AG09309 (cell line): Measurements from ENCODE around the gene PEPD.

ENCODE experiments used
- DNase-seq: peaks from one replicate; pipeline ENCODE4 v3.0.0-alpha.2; 2010; ENCODE audit warnings: low read depth
- H3K4me3 ChIP-seq: 2 replicates; pipeline ENCODE4 v1.5.1; 2011; ENCODE audit warnings: mild to moderate bottlenecking, low read depth, low read length, moderate library complexity; ENCODE audit not compliant: control insufficient read depth
- TF ChIP-seq, protein P1 (sequence below): IDR thresholded peaks from 2 replicates; pipeline ENCODE4 v1.5.1; 2011; ENCODE audit warnings: mild to moderate bottlenecking, low read depth, low read length, inconsistent platforms; ENCODE audit not compliant: insufficient read depth, control insufficient read depth; ENCODE audit errors: missing control alignments

PEPD gene

DNA sequence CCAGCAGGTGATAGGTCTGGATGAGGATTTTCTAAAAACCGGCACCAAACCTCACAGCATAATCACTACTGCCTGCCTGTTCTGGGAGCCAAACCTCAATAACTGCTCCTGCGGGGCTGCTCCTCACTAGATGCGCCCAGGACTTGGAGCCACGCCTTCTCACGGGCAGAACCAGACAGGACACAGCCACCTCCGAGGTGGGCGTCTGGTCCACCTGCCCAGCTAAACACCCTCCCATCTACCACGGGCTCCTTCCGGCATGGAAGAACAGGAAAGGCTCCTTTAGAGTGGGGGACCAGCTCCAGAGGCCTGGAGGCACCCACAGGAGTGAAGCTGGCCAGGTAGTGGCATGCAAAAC is 73.5 kb downstream of the PEPD start:
- TF ChIP-seq, protein P1, sequence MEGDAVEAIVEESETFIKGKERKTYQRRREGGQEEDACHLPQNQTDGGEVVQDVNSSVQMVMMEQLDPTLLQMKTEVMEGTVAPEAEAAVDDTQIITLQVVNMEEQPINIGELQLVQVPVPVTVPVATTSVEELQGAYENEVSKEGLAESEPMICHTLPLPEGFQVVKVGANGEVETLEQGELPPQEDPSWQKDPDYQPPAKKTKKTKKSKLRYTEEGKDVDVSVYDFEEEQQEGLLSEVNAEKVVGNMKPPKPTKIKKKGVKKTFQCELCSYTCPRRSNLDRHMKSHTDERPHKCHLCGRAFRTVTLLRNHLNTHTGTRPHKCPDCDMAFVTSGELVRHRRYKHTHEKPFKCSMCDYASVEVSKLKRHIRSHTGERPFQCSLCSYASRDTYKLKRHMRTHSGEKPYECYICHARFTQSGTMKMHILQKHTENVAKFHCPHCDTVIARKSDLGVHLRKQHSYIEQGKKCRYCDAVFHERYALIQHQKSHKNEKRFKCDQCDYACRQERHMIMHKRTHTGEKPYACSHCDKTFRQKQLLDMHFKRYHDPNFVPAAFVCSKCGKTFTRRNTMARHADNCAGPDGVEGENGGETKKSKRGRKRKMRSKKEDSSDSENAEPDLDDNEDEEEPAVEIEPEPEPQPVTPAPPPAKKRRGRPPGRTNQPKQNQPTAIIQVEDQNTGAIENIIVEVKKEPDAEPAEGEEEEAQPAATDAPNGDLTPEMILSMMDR: no peak
- DNase-seq: no peak
- no peak overlapping the region for H3K4me3 ChIP-seq

DNA sequence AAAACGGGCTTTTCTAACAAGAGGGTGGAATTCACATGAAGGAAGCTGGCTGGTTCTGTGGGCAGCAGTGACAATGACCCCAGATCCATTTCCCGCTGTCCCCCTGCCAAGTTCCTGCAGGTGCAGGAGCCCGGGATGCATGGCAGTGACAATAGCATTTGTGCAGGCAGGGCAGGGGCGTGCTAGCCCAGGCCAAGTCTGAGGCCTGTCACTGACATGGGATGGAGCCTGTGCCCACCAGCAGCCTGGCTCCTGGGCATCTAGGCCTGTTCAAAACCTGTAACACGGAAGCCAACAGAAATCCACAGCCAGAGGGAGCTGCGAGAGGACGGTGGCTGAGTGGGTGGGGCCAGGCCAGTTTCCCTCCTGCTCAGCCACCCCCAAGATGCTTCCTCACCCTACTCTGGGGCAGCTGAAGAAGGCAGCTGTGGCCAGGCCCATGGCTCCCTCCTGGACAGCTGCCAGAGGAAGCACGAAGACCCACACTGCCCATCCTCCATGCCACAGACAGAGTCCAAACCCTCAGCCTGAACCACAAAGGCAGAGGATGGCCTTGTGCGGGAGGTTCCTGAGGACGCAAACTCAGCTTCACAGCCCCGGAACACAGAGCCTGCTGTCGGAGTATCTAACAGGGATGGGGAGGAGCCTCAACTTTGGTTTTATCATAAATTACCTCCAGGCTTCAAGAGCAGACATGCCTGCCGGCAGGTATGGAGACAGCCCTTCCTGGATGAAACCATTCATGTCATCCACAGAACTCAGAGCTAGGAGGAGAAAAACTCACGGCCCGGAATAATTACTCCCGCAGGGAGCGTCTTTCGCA is 74.0 kb downstream of the PEPD start:
- TF ChIP-seq, protein P1: no peak
- H3K4me3 ChIP-seq: no peak overlapping the region
- DNase-seq: no peak

DNA sequence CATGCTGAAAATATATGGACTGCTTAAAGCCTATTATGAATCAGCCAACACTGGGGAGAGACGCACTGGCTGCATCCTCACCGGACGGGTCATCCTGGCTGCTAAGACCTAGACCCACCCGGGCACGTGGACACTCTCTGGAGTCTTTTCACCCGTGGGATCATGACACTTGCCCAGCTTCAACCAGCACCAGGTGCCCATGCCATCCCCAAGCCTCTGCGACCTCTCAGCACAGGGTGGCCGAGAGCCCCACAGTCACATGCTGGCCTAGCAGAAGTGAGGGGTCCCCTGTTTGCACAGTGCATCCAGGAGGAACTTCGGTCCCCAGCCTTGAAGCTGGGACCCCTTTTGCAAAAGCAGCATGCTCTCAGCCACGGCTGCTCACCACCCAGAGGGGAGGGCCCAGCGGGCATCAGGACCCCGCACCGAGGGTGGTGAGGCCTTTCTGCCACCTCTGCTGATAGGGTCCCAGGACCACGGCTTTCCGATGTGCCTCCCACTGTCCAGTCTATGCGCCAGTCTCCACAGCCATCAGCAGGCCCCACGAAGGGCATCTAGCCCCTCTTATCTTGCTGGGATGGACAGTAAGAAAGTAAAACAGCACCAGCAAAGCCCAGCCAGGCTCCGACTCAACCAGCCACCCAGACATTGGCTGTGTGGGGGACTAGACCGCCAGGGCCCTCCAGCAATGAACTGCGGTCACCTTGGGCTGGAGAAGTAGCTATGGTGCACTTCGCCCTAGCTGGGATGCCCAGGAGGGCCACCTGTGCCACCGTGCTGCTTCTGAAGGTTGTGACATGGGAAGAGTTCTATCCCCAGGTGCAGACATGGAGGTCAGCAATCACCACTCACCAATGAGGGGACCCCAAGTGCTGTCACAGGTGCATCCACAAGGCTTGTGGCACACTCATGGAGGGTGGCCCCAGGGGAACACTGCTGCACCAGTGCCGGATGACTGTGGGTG is 75.0 kb downstream of the PEPD start:
- H3K4me3 ChIP-seq: no peak overlapping the region
- TF ChIP-seq, protein P1: no peak
- no peak for DNase-seq

DNA sequence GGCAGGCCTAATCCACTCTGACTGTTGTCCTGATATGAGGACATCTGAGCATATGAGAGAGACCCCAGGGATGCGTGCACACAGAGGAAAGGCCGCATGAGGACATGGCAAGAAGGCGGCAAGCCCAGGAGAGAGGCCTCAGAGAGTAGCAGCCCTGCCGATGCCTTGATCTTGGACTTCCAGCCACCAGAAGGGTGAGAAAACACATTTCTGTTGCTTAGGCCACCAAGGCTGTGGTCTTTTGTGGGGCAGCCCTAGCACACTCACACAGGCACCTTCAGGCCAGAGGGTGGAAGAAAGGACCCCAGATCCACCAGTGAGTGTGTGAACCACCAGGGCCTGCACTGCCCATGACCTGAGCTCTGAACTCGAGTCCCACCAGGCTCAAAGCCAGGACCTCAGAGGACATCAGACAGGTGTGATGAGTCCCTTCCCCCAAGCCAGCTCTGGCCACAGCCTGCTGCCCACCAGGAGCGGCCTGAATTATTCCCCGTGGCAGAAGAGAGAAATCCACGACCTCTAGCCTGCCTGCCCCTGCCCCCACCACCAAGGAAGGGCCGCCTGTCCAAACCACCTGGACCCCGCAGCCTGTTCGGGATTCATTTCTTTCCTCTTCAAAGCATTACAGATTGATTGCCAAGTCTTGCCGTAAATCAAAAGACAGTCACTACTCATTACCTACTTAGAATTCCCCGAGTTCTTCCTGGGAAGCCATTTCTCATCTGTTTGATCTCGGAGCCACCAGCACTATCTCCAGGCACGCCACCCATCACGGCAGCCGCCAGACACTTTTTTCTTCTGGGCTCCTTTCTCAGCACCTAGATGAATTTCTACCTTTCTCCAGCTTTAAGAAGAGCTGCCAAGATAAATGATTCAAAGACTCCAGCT is 75.9 kb downstream of the PEPD start:
- DNase-seq: no peak
- TF ChIP-seq, protein P1: no peak

DNA sequence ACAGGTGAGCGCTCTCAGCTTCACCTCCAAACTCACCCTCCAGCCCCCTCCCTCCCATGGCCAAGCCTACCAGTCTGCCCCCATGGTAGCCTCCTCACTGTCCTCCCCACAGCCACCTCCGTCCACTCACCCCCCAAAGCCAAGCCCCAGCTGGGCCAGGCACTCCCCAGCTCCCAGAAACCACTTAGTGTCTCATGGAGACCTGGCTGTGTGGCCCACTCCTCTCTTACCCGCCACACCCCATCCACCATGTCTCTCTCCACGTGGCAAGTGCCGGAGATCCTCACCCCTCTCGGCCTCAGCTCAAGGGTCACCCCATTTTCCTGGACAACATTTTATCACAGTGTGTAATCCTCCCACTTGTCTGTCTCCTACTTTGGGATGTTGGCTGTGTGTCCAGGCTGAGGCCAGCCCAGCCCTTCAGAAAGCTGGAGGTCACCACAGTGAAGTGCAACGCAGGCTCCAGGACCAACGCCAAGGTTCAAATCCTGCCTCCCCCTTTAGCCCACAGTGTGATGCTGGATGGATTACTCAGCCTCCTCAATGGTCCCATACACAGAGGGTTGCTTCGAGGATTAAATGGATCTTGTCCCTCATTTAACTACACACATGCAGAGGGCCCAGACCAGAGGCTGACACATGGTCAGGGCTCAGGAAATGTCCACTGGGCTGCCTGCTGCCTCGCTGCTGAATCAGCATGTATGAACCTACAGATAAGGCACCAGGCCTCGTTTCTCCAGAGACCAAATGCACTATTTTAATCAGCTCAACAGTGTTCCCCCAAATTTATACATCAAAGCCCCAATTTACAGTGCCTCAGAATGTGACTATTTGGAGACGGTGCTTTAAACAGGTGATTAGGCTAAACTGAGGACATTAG is 76.8 kb downstream of the PEPD start:
- DNase-seq: no peak
- no peak overlapping the region for H3K4me3 ChIP-seq
- TF ChIP-seq, protein P1: no peak

More for the DNA sequence above, 75.9 kb downstream of the PEPD start:
- no peak overlapping the region for H3K4me3 ChIP-seq
